Measurements from ENCODE around the gene CCDC127.

The CCDC127 gene

DNA sequence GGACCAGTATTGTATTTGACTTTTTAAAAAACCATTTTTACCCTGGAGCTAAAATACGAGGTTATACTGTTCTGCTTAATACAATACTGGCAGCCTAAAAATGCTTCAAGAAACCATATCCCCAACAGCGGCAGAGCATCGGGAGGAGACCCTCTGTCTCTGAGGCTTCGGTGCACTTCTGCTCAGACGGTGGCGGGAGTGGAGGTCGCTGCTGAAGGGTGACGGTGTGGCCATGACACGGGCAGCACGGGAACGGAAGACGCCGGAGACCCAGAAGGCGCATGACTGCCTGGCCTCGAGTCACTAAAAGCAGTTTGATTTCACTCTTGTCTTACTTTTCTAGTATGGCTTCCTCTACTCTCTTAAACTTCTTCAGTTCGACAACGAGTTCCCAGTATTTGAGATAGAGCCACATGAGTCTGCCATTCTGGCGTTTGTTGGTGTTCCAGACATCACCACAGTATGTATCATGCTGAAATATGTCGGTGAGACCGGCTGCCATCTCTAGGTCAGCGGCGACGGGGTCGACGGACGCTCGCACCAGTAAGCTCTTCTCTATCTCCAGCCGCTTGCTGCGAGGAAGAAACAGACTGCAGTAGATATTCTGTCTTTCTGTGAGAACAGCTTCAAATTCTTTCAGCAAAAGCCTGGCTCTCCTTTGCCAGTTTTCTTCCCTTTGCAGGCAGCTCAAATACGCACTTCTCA lies 12.8 kb downstream of the CCDC127 start:
- Histone ChIP-seq H3K4me3 (ENCODE audit: low read depth, low read length) (no peak overlapping the region), H3K36me3 (replicated peaks) (peaks cover 2% of the 10 kb centered on the region), H3K27ac (no peak overlapping the region), H3K27me3 (replicated peaks) (no peaks in the 10 kb centered on the region)
- TF ChIP-seq, protein P1, sequence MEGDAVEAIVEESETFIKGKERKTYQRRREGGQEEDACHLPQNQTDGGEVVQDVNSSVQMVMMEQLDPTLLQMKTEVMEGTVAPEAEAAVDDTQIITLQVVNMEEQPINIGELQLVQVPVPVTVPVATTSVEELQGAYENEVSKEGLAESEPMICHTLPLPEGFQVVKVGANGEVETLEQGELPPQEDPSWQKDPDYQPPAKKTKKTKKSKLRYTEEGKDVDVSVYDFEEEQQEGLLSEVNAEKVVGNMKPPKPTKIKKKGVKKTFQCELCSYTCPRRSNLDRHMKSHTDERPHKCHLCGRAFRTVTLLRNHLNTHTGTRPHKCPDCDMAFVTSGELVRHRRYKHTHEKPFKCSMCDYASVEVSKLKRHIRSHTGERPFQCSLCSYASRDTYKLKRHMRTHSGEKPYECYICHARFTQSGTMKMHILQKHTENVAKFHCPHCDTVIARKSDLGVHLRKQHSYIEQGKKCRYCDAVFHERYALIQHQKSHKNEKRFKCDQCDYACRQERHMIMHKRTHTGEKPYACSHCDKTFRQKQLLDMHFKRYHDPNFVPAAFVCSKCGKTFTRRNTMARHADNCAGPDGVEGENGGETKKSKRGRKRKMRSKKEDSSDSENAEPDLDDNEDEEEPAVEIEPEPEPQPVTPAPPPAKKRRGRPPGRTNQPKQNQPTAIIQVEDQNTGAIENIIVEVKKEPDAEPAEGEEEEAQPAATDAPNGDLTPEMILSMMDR (IDR thresholded peaks at IDR 0.05; ENCODE audit: low read depth, low read length, missing control alignments): no peak
- in situ Hi-C loops (cut with HindIII; ENCODE audit: low pct_ligation_motif_present, low sequenced_read_pairs): no loop called here
- DNase-seq: no peak

- Histone ChIP-seq H3K27me3 (replicated peaks) (no peaks in the 10 kb centered on the region), H3K27ac (no peak overlapping the region), H3K36me3 (replicated peaks) (peaks cover 2% of the 10 kb centered on the region), H3K4me3 (ENCODE audit: low read depth, low read length) (no peak overlapping the region)
- in situ Hi-C loops (cut with HindIII; ENCODE audit: low pct_ligation_motif_present, low sequenced_read_pairs): no loop called here
- no peak for DNase-seq
- TF ChIP-seq, protein P1 (IDR thresholded peaks at IDR 0.05; ENCODE audit: low read depth, low read length, missing control alignments): no peak
Observed at GRCh38 chr5:204462-204861, 13.5 kb downstream of the CCDC127 start.

DNA sequence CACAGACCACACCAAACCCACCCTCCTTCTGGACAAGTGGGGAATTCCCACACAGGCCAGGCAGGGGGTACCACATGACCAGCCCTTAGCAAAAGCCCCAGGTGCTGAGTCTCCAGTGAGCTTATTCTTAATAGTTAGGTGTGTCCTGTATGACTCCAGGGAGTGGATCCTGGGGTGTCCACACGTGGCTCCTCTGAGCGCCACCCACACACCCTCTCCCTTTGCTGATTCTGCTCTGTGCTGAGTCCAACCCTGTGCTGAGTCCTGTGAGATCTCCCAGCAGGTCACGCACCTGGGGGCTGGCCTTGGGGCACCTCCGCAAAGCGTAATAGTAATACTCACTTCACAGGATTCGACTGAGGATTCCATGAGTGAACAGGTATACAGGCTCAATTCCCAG lies 14.0 kb downstream of the CCDC127 start:
- in situ Hi-C loops (cut with HindIII; ENCODE audit: low pct_ligation_motif_present, low sequenced_read_pairs): no loop called here
- Histone ChIP-seq H3K27ac (no peak overlapping the region), H3K4me3 (ENCODE audit: low read depth, low read length) (no peak overlapping the region), H3K27me3 (replicated peaks) (no peaks in the 10 kb centered on the region), H3K36me3 (replicated peaks) (peaks cover 2% of the 10 kb centered on the region)
- TF ChIP-seq, protein P1 (IDR thresholded peaks at IDR 0.05; ENCODE audit: low read depth, low read length, missing control alignments): no peak
- no peak for DNase-seq

- DNase-seq: no peak
Observed at GRCh38 chr5:203246-203930, 14.6 kb downstream of the CCDC127 start.

DNA sequence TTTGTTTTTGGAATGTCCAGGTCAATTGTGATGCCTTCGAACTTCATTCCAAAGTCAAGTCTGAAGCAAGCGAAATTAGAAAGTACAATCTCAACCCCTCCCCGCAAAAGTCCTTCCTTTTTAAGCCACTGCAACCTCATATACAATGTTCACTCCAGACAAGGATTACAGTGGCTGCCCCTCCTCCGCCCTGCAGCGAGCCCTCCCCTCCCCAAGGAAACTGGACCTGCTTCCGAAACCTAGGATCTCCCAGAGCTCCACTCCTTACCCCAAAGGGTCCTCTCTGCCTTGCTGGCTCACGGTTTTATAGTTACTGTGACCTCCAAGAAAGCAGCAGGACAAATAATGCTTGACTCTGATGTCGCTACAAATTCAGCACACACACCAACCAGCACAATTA lies 16.3 kb downstream of the CCDC127 start:
- TF ChIP-seq, protein P1 (IDR thresholded peaks at IDR 0.05; ENCODE audit: low read depth, low read length, missing control alignments): no peak

More at GRCh38 chr5:203246-203930, 14.6 kb downstream of the CCDC127 start:
- in situ Hi-C loops (cut with HindIII; ENCODE audit: low pct_ligation_motif_present, low sequenced_read_pairs): no loop called here
- Histone ChIP-seq H3K36me3 (replicated peaks) (peaks cover 2% of the 10 kb centered on the region), H3K27me3 (replicated peaks) (no peaks in the 10 kb centered on the region), H3K4me3 (ENCODE audit: low read depth, low read length) (no peak overlapping the region), H3K27ac (no peak overlapping the region)
- TF ChIP-seq, protein P1 (IDR thresholded peaks at IDR 0.05; ENCODE audit: low read depth, low read length, missing control alignments): no peak

More for the DNA sequence above, 16.3 kb downstream of the CCDC127 start:
- H3K36me3 ChIP-seq (replicated peaks): peaks cover 2% of the 10 kb centered on the region
- H3K27me3 ChIP-seq (replicated peaks): no peaks in the 10 kb centered on the region
- H3K4me3 ChIP-seq (ENCODE audit: low read depth, low read length): no peak overlapping the region
- DNase-seq: no peak
- H3K27ac ChIP-seq: no peak overlapping the region
- in situ Hi-C loops (cut with HindIII; ENCODE audit: low pct_ligation_motif_present, low sequenced_read_pairs): no loop called here

All from brain microvascular endothelial cell (primary cell).